Measurements from ENCODE around the gene TRERF1.

TRERF1 gene

GRCh38 chr6:42406306-42407280 is 45.1 kb downstream of the TRERF1 start:
- TF ChIP-seq ZNF8 (CRISPR knock-in tag; IDR thresholded peaks at IDR 0.05) (no peak), OSR1 (CRISPR knock-in tag; IDR thresholded peaks at IDR 0.05) (no peak), CREB5 (CRISPR knock-in tag; IDR thresholded peaks at IDR 0.05; ENCODE audit: low read depth) (no peak), ARNTL (CRISPR knock-in tag; IDR thresholded peaks at IDR 0.05; ENCODE audit: borderline replicate concordance, low read depth) (no peak), ESRRG (CRISPR knock-in tag; IDR thresholded peaks at IDR 0.05) (no peak), ZNF565 (CRISPR knock-in tag; conservative IDR thresholded peaks at IDR 0.05; ENCODE audit: low read depth) (no peak), ZFP3 (CRISPR knock-in tag; IDR thresholded peaks at IDR 0.05) (no peak), ISL1 (CRISPR knock-in tag; IDR thresholded peaks at IDR 0.05) (no peak), TSHZ2 (CRISPR knock-in tag; IDR thresholded peaks at IDR 0.05) (no peak), ZNF70 (CRISPR knock-in tag; IDR thresholded peaks at IDR 0.05) (no peak)
- ATAC-seq, result no peak

GRCh38 chr6:42405021-42405420 is 46.7 kb downstream of the TRERF1 start:
- TF ChIP-seq TOX (CRISPR knock-in tag; IDR thresholded peaks at IDR 0.05; ENCODE audit: borderline replicate concordance) (no peak), CREB5 (CRISPR knock-in tag; IDR thresholded peaks at IDR 0.05; ENCODE audit: low read depth) (no peak), ISL1 (CRISPR knock-in tag; IDR thresholded peaks at IDR 0.05) (no peak), PPARA (CRISPR knock-in tag; IDR thresholded peaks at IDR 0.05; ENCODE audit: borderline replicate concordance) (no peak), RARB (CRISPR knock-in tag; IDR thresholded peaks at IDR 0.05) (no peak), ZFP30 (CRISPR knock-in tag; IDR thresholded peaks at IDR 0.05) (no peak), ZNF8 (CRISPR knock-in tag; IDR thresholded peaks at IDR 0.05) (no peak), CSDC2 (CRISPR knock-in tag; IDR thresholded peaks at IDR 0.05) (no peak), TSHZ2 (CRISPR knock-in tag; IDR thresholded peaks at IDR 0.05) (no peak), ZNF565 (CRISPR knock-in tag; conservative IDR thresholded peaks at IDR 0.05; ENCODE audit: low read depth) (no peak), OSR1 (CRISPR knock-in tag; IDR thresholded peaks at IDR 0.05) (no peak), CSRNP3 (CRISPR knock-in tag; IDR thresholded peaks at IDR 0.05) (no peak), PATZ1 (CRISPR knock-in tag; IDR thresholded peaks at IDR 0.05; ENCODE audit: borderline replicate concordance) (no peak), ESRRG (CRISPR knock-in tag; IDR thresholded peaks at IDR 0.05) (no peak), POU6F1 (CRISPR knock-in tag; IDR thresholded peaks at IDR 0.05; ENCODE audit: borderline replicate concordance, low read depth) (no peak), GLIS3 (CRISPR knock-in tag; IDR thresholded peaks at IDR 0.05) (no peak)
- ATAC-seq, result no peak
